HUES64 (cell line): ENCODE results near the gene TMEM253.

Experiments
- H3K27ac ChIP-seq: 2 replicates; pipeline ENCODE4 v1.7.0; 2013; ENCODE audit warnings: low read depth, low read length, inconsistent platforms
- H3K27me3 ChIP-seq: 2 replicates; pipeline ENCODE4 v1.6.1; 2013; ENCODE audit warnings: mild to moderate bottlenecking, low read length; ENCODE audit not compliant: insufficient read depth
- H3K36me3 ChIP-seq: 2 replicates; pipeline ENCODE4 v1.6.1; 2013; ENCODE audit warnings: mild to moderate bottlenecking, low read length; ENCODE audit not compliant: insufficient read depth
- H3K4me1 ChIP-seq: 2 replicates; pipeline ENCODE4 v1.6.1; 2013; ENCODE audit warnings: mild to moderate bottlenecking, low read length, moderate library complexity; ENCODE audit not compliant: insufficient read depth
- H3K4me3 ChIP-seq: 2 replicates; pipeline ENCODE4 v1.5.1; 2013; ENCODE audit warnings: mild to moderate bottlenecking, low read length, moderate library complexity
- H3K9ac ChIP-seq: 2 replicates; pipeline ENCODE4 v1.6.1; 2013; ENCODE audit warnings: mild to moderate bottlenecking, low read depth, low read length
- H3K9me3 ChIP-seq: 2 replicates; pipeline ENCODE4 v1.6.1; 2013; ENCODE audit warnings: low read depth, low read length; ENCODE audit not compliant: insufficient read depth
- WGBS: fragments of 150-250, 120-280 bp; methylation state at CpG from one replicate; pipeline ENCODE4 v1.1.7; 2013; ENCODE audit warnings: missing lambda C conversion rate; 5-methylcytosine and 5-hydroxymethylcytosine counted together

Gene TMEM253

DNA sequence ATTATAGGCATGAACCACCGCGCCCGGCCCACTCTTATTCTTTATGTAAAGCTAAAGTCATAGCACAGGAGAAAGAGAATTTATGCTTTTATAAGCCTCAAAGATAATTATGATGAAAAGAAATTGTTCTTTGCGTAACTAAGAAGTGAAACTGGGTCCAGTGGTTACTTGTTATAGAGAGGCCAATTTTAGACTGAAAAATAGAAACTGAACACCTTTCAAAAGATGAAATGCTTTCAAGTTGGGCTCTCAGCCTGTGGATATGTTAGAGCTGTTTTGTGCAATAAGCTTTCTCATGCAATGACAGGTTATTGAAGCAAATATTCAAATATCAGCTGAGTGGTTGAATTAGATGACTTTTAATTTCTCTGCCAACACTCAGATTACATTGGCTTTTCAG lies 7.9 kb downstream of the TMEM253 start:
- Histone ChIP-seq H3K4me1 (peaks cover 25% of the 10 kb centered on the region), H3K9me3 (no peaks in the 10 kb centered on the region), H3K4me3 (no peak overlapping the region), H3K27me3 (no peaks in the 10 kb centered on the region), H3K36me3 (no peaks in the 10 kb centered on the region), H3K27ac (no peak overlapping the region), H3K9ac (no peak overlapping the region)
- WGBS = 91% methylated on average over 1 of the region's 4 CpGs

GRCh38 chr14:21109377-21110138 lies 8.7 kb downstream of the TMEM253 start:
- no peaks in the 10 kb centered on the region for H3K27me3 ChIP-seq
- H3K4me1 ChIP-seq = peaks cover 25% of the 10 kb centered on the region
- H3K27ac ChIP-seq = no peak overlapping the region
- no peak overlapping the region for H3K4me3 ChIP-seq
- H3K9me3 ChIP-seq = no peaks in the 10 kb centered on the region
- H3K36me3 ChIP-seq = no peaks in the 10 kb centered on the region
- 93% methylated on average over 6 of the region's 6 CpGs for WGBS
- H3K9ac ChIP-seq = no peak overlapping the region

DNA sequence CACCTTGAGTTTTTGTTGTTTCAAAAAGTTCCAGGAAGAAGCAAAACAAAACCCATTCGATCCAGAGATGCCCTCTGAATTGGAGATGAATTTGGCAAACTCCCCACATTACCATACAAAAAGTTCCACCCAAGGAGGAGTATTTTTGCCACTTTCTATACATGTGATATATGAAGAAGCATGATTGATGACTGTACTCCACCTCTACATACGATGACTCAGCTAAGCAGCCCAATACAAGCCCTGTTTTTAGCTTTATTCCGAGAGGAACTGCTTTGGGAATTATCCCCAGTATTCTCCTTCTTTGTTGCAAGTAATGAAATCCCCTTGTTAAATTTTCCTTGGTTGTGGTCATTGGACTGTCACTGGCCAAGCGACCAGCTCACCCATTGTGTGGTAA lies 11.4 kb downstream of the TMEM253 start:
- Histone ChIP-seq H3K9ac (no peak overlapping the region), H3K4me3 (no peak overlapping the region), H3K9me3 (no peaks in the 10 kb centered on the region), H3K36me3 (no peaks in the 10 kb centered on the region), H3K27me3 (no peaks in the 10 kb centered on the region), H3K4me1 (peaks cover 9% of the 10 kb centered on the region; the same call in 1 of the 2 replicates), H3K27ac (no peak overlapping the region)
- WGBS = 99% methylated on average over 4 of the region's 4 CpGs

DNA sequence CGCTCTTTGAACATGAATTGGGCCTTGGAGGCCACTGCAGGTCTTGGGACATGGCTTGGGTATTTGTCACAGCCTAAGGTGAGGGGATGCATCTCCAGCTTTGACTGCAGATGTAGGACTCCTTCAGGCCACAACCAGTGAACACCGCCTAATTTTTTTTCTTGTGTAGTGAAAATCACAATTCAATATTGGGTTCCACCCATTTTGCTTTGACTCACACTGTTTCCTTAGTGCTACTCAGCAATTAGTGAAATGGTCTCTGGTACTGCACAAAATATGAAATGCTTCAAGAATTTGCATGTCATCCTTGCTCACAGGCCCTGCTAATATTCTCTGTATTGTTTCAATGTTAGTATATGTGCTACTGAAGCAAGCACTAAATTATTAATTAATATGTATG lies 12.5 kb downstream of the TMEM253 start:
- no peak overlapping the region for H3K4me3 ChIP-seq
- peaks cover 3% of the 10 kb centered on the region; the same call in 1 of the 2 replicates for H3K4me1 ChIP-seq
- WGBS = 97% methylated on average over 2 of the region's 2 CpGs
- no peaks in the 10 kb centered on the region for H3K36me3 ChIP-seq
- H3K27me3 ChIP-seq = no peaks in the 10 kb centered on the region
- no peak overlapping the region for H3K9ac ChIP-seq
- no peak overlapping the region for H3K27ac ChIP-seq
- no peaks in the 10 kb centered on the region for H3K9me3 ChIP-seq

DNA sequence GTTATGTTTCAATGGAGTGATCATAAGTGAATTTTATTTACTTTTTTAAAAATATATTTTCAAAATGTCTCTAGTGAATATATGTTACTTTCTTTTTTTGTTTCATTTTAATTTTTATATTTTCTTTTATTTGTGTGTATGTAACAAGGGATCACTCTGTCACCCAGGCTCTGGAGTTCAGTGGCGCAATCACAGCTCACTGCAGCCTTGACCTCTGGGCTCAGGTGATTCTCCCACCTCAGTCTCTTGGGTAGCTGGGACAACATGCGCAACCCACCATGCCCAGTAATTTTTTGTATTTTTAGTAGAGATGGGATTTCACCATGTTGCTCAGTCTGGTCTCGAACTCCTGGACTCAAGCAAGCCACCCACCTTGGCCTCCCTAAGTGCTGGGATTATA lies 18.1 kb downstream of the TMEM253 start:
- Histone ChIP-seq H3K9ac (no peak overlapping the region), H3K27me3 (no peaks in the 10 kb centered on the region), H3K4me3 (no peak overlapping the region), H3K36me3 (no peaks in the 10 kb centered on the region), H3K27ac (no peak overlapping the region), H3K4me1 (no peaks in the 10 kb centered on the region; the same call in 1 of the 2 replicates), H3K9me3 (no peaks in the 10 kb centered on the region)
- 96% methylated on average over 3 of the region's 3 CpGs for WGBS

DNA sequence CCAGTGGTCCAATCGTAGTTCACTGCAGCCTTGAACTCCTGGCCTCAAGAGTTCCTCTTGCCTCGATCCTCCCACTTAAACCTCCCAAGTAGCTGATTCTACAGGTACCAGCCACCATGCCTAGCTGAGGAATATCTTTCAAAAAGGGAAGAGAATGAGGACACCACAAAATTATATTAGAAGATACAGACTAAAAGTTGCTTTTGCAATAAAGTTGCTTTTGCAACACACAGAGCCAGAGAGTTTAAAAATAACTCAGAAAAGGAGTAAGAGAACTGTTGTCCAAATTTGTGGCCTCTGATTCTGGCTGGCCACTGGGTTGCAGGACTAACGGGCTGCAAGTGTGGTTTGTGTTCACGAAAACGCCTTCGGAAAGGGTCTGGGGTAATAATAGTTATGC lies 19.8 kb downstream of the TMEM253 start:
- Histone ChIP-seq H3K4me3 (no peak overlapping the region), H3K27ac (no peak overlapping the region), H3K9me3 (no peaks in the 10 kb centered on the region), H3K9ac (no peak overlapping the region), H3K4me1 (no peaks in the 10 kb centered on the region; the same call in 1 of the 2 replicates), H3K27me3 (no peaks in the 10 kb centered on the region), H3K36me3 (no peaks in the 10 kb centered on the region)
- WGBS = 82% methylated on average over 5 of the region's 6 CpGs

- Histone ChIP-seq H3K4me1 (no peaks in the 10 kb centered on the region; the same call in 1 of the 2 replicates), H3K4me3 (no peak overlapping the region), H3K9ac (no peak overlapping the region), H3K27me3 (no peaks in the 10 kb centered on the region), H3K36me3 (no peaks in the 10 kb centered on the region), H3K27ac (no peak overlapping the region), H3K9me3 (no peaks in the 10 kb centered on the region)
- 93% methylated on average over 1 of the region's 1 CpG for WGBS
Observed at GRCh38 chr14:21121122-21121521, 20.3 kb downstream of the TMEM253 start.

DNA sequence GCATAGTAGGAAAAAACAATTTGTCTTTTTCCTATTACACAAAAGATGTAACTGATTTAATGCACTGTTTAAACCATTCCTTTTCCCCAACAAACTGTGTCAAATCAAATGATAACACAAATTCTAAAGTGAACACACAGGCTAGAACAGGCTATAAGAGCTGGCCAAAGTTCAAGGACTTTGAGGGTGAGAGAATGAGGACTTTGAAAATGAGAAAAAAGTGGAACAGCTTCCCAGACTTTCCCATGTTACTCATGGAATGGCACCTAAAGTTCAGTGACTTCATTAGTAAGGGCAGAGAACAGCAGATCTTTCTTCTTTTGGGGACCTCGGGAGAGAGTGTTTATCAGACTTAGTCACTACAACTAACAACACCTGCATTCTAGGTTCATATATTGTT lies 22.6 kb downstream of the TMEM253 start:
- Histone ChIP-seq H3K27me3 (no peaks in the 10 kb centered on the region), H3K4me3 (no peak overlapping the region), H3K9ac (no peak overlapping the region), H3K4me1 (no peaks in the 10 kb centered on the region), H3K27ac (no peak overlapping the region), H3K36me3 (no peaks in the 10 kb centered on the region), H3K9me3 (no peaks in the 10 kb centered on the region)
- WGBS = 96% methylated on average over 1 of the region's 1 CpG

GRCh38 chr14:21133901-21134300 lies 33.0 kb downstream of the TMEM253 start:
- H3K9ac ChIP-seq = no peak overlapping the region
- H3K9me3 ChIP-seq = no peaks in the 10 kb centered on the region
- no peaks in the 10 kb centered on the region for H3K27me3 ChIP-seq
- WGBS = 87% methylated on average over 1 of the region's 1 CpG
- H3K4me3 ChIP-seq = no peak overlapping the region
- H3K4me1 ChIP-seq = peaks cover 10% of the 10 kb centered on the region; the same call in 1 of the 2 replicates
- H3K27ac ChIP-seq = no peak overlapping the region
- no peaks in the 10 kb centered on the region for H3K36me3 ChIP-seq

DNA sequence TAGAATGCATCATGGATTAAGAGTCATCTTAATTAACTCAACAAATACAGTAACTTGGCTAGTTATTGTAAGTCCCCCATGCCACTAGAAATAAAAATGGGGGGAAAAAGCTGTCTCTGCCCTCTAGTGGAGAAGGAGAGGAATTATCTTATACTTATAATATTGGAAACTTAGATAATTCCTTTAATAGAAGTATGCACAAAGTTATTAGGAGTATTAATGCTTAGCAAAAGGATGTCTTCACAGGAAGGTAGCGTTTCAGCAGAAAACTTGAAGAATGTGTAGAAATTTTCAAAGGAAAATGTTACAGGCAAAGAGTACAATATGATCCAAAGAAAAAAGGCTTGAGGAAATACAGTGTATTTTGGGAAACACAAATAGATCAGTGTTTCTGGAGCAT lies 35.2 kb downstream of the TMEM253 start:
- Histone ChIP-seq H3K9me3 (no peaks in the 10 kb centered on the region), H3K4me1 (peaks cover 10% of the 10 kb centered on the region; the same call in 1 of the 2 replicates), H3K36me3 (no peaks in the 10 kb centered on the region), H3K9ac (no peak overlapping the region), H3K27me3 (no peaks in the 10 kb centered on the region), H3K27ac (no peak overlapping the region), H3K4me3 (no peak overlapping the region)
- 35% methylated on average over 1 of the region's 1 CpG for WGBS

DNA sequence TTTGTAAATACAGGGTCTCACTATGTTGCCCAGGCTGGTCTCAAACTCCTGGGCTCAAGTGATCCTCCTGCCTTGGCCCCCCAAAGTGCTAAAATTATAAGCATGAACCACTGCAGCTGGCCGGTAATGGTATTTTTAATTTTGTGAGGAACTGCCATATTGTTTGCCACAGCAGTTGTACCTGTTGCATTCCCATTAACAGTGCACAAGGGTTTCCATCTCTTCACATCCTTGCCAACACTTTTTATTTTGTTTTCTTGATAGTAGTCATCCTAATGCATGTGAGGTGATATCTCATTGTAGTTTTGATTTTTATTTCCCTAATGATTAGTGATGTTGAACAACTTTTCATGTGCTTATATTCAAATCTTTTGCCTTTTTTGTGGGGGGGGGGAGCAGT lies 41.5 kb downstream of the TMEM253 start:
- Histone ChIP-seq H3K27ac (no peak overlapping the region), H3K36me3 (no peaks in the 10 kb centered on the region), H3K9me3 (peaks cover 7% of the 10 kb centered on the region; the same call in 1 of the 2 replicates), H3K4me1 (no peaks in the 10 kb centered on the region), H3K27me3 (no peaks in the 10 kb centered on the region), H3K4me3 (no peak overlapping the region), H3K9ac (no peak overlapping the region)
- WGBS = 75% methylated on average over 1 of the region's 1 CpG

DNA sequence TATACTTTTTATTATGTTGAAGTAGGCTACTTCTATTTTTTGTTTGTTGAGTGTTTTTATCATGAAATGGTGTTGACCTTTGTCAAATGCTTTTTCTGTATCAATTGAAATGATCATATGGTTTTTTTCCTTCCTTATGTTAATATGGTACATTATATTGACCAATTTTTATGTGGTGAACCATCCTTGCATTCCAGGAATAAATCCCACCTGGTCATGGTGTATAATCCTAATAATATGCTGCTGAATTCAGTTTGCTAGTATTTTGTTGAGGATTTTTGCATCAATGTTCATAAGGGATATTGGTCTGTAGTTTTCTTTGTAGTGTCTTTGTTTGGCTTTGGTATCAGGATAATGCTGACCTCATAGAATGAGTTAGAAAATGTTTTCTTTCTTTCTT lies 44.6 kb downstream of the TMEM253 start:
- peaks cover 7% of the 10 kb centered on the region; the same call in 1 of the 2 replicates for H3K9me3 ChIP-seq
- no peaks in the 10 kb centered on the region for H3K4me1 ChIP-seq
- no peak overlapping the region for H3K4me3 ChIP-seq
- H3K27ac ChIP-seq = no peak overlapping the region
- H3K9ac ChIP-seq = no peak overlapping the region
- H3K27me3 ChIP-seq = no peaks in the 10 kb centered on the region
- no peaks in the 10 kb centered on the region for H3K36me3 ChIP-seq
